Measurements from ENCODE around the gene DSCAML1. TPM values are rescaled to one million over a fixed set of nuclear protein-coding genes. Genes with fewer than 3 reads are reported as not detected.

DSCAML1 gene
- total and polyA plus RNA-seq, 9 of the 15 experiments (the other 6 are each of a cell fraction or from before 2014, with no cell fraction given), result not detected

DNA sequence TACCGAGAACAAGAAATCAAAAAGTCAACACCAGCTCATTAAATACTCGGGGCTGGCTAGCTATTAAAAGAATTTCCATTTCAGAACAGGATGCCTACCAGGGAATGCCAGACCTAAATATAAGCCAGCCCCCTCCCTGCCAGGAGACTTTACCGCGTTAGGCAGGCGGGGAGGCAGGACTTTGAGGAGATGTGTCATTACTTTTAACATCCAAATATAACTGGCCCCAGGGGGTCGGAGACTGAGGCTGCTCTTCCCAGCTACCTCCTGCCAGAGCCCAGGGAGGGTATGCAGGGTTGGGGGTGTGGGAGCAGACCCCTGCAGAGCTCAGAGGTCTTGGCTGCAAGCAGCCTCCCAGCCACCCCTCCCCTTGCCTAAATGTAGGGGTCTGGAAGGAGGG lies 183.5 kb downstream of the DSCAML1 start:
- Histone ChIP-seq H3K9me1 (ENCODE audit: control insufficient read depth, insufficient read depth, low read length) (no peaks in the 10 kb centered on the region), H3K27me3 (ENCODE audit: control insufficient read depth in 2 of 2, insufficient read depth in 2 of 2, low read length in 2 of 2) (peaks cover 0 to 12% of the 10 kb centered on the region in 2 experiments; a peak in 2 of 5 replicates), H4K20me1 (replicated peaks; ENCODE audit: control insufficient read depth, insufficient read depth, low read length) (no peaks in the 10 kb centered on the region), H3K4me3 (no peak overlapping the region), H3K27ac (ENCODE audit: extremely low read depth, low read depth, low read length) (no peak overlapping the region), H3K36me3 (ENCODE audit: control insufficient read depth, insufficient read depth, low read length) (no peaks in the 10 kb centered on the region), H3K4me1 (replicated peaks in 1 of 2; ENCODE audit: control insufficient read depth in 2 of 2, insufficient read depth in 2 of 2, low read length in 2 of 2) (no peaks in the 10 kb centered on the region), H3K9ac (ENCODE audit: insufficient read depth in 1 of 2, low read depth in 2 of 2, low read length in 2 of 2) (no peak overlapping the region), H2AFZ (ENCODE audit: low read depth, low read length) (no peak overlapping the region), H3K79me2 (ENCODE audit: control insufficient read depth, insufficient read depth, low read length) (no peaks in the 10 kb centered on the region), H3K4me2 (ENCODE audit: insufficient read depth, low read length) (no peak overlapping the region), H3K9me3 (replicated peaks; ENCODE audit: control insufficient read depth, insufficient read depth, low read depth, low read length) (no peaks in the 10 kb centered on the region)
- 3% methylated on average over 6 of the region's 6 CpGs for WGBS (ENCODE audit: insufficient coverage, low coverage, missing lambda C conversion rate)
- TF ChIP-seq ZZZ3 (IDR thresholded peaks at IDR 0.05), result no peak
- no peak for TF ChIP-seq SNRNP70 (optimal IDR thresholded peaks at IDR 0.05; ENCODE audit: low read depth, low read length)
- no peak for TF ChIP-seq NR2C1 (IDR thresholded peaks at IDR 0.05)
- TF ChIP-seq NR2C1 (tag; IDR thresholded peaks at IDR 0.05), result no peak
- TF ChIP-seq MYBL2 (IDR thresholded peaks at IDR 0.05; ENCODE audit: low read depth), result no peak
- no peak for TF ChIP-seq MYBL2 (CRISPR knock-in tag; IDR thresholded peaks at IDR 0.05; ENCODE audit: borderline replicate concordance)
- TF ChIP-seq ILK (tag; IDR thresholded peaks at IDR 0.05; ENCODE audit: borderline replicate concordance, low read depth), result no peak
- TF ChIP-seq RBM17 (IDR thresholded peaks at IDR 0.05; ENCODE audit: borderline replicate concordance, low read depth, low read length), result no peak
- no peak for TF ChIP-seq RBM15 (IDR thresholded peaks at IDR 0.05; ENCODE audit: insufficient read depth, low read length)
- TF ChIP-seq L3MBTL2 (IDR thresholded peaks at IDR 0.05), result no peak
- no peak for TF ChIP-seq CEBPG (CRISPR knock-in tag; IDR thresholded peaks at IDR 0.05)
- no peak for TF ChIP-seq CEBPG (tag; conservative IDR thresholded peaks at IDR 0.05 in 1 of 2, IDR thresholded peaks at IDR 0.05 in 1 of 2)
- TF ChIP-seq, protein P1, sequence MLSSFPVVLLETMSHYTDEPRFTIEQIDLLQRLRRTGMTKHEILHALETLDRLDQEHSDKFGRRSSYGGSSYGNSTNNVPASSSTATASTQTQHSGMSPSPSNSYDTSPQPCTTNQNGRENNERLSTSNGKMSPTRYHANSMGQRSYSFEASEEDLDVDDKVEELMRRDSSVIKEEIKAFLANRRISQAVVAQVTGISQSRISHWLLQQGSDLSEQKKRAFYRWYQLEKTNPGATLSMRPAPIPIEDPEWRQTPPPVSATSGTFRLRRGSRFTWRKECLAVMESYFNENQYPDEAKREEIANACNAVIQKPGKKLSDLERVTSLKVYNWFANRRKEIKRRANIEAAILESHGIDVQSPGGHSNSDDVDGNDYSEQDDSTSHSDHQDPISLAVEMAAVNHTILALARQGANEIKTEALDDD (IDR thresholded peaks at IDR 0.05), result no peak
- TF ChIP-seq SMAD3 (CRISPR knock-in tag; conservative IDR thresholded peaks at IDR 0.05), result no peak
- no peak for TF ChIP-seq MIER1 (IDR thresholded peaks at IDR 0.05; ENCODE audit: low read depth)
- TF ChIP-seq MTA2 (IDR thresholded peaks at IDR 0.05; ENCODE audit: low read depth), result no peak
- TF ChIP-seq SMARCA5 (IDR thresholded peaks at IDR 0.05), result no peak
- ChIA-PET POLR2A (interaction anchor here (1.0 kb wide), 1 partner anchor 8 kb away, joined by 3 read pairs; no protein-coding TSS in a partner anchor), CTCF (ENCODE audit: low intra/inter-chr PET ratio) (interaction anchor here (1.1 kb wide), 1 partner anchor 188 kb away, joined by 3 read pairs; no protein-coding TSS in a partner anchor)
- in situ Hi-C loops (cut with MboI), result no loop called here
- DNase-seq (ENCODE audit: extremely low read depth in 1 of 4, low spot score in 3 of 4) (no peak), ATAC-seq (no peak), FAIRE-seq (no peak)
- intact Hi-C loops (cut with micrococcal nuclease), result no loop called here
- no TSS peak for BruUV-seq (replicated peaks)

Data from K562 (cell line).